OCI-LY7 (cell line): ENCODE data around the gene PPM1L.

Experiments
- EZH2phosphoT487 ChIP-seq: fragments of 200-600 bp; sonication (generic); IDR thresholded peaks from 2 replicates; pipeline ENCODE4 v1.6.1; 2018; ENCODE audit warnings: low read depth, borderline replicate concordance, mild to moderate bottlenecking, mixed run types, antibody characterized with exemption, low read length, moderate library complexity, mixed read lengths
- TF ChIP-seq, protein P1 (sequence below): fragments of 200-600 bp; sonication (generic); conservative IDR thresholded peaks from 2 replicates; pipeline ENCODE4 v1.5.1; 2014; ENCODE audit warnings: mild to moderate bottlenecking, antibody characterized with exemption, low read length, moderate library complexity, mixed read lengths

- TF ChIP-seq, protein P1, sequence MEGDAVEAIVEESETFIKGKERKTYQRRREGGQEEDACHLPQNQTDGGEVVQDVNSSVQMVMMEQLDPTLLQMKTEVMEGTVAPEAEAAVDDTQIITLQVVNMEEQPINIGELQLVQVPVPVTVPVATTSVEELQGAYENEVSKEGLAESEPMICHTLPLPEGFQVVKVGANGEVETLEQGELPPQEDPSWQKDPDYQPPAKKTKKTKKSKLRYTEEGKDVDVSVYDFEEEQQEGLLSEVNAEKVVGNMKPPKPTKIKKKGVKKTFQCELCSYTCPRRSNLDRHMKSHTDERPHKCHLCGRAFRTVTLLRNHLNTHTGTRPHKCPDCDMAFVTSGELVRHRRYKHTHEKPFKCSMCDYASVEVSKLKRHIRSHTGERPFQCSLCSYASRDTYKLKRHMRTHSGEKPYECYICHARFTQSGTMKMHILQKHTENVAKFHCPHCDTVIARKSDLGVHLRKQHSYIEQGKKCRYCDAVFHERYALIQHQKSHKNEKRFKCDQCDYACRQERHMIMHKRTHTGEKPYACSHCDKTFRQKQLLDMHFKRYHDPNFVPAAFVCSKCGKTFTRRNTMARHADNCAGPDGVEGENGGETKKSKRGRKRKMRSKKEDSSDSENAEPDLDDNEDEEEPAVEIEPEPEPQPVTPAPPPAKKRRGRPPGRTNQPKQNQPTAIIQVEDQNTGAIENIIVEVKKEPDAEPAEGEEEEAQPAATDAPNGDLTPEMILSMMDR, result no peak
- TF ChIP-seq EZH2phosphoT487, result no peak
Measured at GRCh38 chr3:161103776-161104385, 347.9 kb downstream of the PPM1L start.
